Measurements from ENCODE around the gene SLC2A13.

Gene SLC2A13

DNA sequence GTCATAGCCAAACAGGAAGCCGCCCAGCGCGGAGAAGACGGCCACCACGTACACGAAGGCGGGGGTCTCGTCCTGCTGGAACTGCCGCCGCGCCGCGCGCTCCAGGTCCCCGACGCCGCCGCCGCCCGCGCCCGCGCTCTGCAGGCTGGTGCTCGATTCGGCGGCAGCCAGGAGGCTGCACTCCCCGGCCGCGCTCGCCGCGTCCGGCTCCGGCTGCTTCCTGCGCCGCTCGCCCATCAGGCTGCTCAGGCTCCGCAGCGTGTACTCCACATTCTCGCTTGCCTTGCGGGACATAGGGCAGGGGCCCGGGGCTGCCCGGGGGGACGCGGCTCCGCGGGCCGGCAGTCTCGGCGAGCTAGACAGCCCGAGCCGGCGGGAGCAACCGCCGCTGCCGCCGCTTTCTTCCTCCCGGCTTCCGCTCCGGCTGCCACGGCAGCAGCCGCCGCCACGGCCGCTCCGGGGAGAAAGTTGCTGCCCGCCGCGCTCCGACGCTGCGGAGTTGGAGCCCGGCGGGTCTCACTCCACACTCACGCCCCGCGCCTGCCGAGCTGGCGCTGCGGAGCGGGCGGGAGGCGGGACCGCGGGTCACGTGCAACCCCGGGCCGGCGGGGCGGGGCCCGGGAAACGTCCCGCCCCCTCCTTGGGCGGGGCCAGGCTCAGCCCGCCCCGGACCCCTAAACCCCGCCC lies at the start of gene SLC2A13:
Gene SLC2A13 (minus strand): TSS at position 567 of the 687 bp plus-strand sequence. CDS start 273 bp downstream, at position 294.
- DNase-seq (ENCODE audit: low spot score) (peak; percentile 24), FAIRE-seq (no peak)

DNA sequence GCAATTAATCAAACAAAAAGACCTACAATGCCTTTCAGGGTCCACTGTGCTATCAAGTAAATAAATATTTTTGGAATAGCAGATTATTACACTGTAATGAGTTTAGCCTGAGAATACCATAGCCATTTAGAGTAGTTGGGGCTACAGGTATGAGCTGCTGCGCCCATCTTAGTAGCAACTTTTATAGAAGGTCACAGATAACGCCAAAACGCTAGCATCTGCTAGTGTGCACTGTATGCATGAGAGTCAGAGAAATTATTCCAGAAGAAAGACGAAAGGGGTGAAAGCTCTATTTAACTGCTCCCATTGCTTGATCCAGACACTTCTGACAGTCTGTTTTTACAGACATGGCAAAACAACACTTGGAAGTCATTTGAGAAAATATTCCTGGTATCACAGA lies 48.5 kb upstream of the SLC2A13 start:
- no peak for DNase-seq (ENCODE audit: low spot score)
- FAIRE-seq: no peak

DNA sequence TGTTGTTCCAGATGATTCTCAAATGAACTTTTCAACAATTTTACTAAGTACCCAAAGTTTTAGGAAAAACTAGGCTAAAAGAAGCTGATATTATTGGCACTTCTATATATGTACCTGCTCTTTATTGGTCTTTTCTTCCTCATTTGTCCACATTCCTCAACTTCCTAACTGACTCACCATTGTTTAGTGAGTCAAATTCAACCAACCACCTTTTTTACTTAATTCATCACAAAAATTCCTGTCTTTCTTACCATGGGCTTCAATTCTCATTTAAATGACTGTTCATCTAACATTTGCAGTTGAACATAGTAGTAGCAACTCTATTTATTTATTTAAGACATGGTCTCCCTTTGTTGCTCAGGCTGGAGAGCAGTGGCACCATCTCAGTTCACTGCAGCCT lies 47.6 kb upstream of the SLC2A13 start:
- no peak for DNase-seq (ENCODE audit: low spot score)
- FAIRE-seq: no peak

GRCh38 chr12:40152783-40153383 lies 47.0 kb upstream of the SLC2A13 start:
- FAIRE-seq: peak; percentile 65
- DNase-seq (ENCODE audit: low spot score): no peak

DNA sequence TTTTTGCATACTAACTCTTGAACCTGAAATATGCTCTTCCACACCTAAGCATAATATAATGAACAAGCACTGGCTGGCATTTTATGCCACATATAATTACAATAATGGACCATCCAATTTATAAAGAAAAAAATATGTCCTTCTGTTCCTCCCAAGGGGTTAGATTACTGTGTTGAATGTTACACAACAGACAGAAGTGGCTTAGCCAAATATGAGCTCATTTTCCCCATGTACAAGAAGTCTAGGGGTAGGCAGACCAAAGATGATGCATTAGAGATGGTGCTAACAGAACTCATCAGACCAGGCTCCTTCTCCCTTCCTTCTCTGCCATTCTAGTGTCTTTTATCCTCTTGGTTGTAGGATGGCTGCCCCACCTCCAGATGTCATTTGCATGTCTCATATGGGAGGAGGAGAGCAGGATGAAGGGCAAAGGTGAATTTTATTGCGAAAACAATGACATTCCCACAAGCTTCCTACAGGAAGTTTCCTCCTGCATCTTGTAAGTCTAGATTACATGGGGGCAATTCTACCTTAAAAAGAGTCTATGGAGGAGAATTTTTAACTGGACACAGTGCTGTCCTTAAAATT lies 43.9 kb upstream of the SLC2A13 start:
- FAIRE-seq: no peak
- DNase-seq (ENCODE audit: low spot score): no peak

DNA sequence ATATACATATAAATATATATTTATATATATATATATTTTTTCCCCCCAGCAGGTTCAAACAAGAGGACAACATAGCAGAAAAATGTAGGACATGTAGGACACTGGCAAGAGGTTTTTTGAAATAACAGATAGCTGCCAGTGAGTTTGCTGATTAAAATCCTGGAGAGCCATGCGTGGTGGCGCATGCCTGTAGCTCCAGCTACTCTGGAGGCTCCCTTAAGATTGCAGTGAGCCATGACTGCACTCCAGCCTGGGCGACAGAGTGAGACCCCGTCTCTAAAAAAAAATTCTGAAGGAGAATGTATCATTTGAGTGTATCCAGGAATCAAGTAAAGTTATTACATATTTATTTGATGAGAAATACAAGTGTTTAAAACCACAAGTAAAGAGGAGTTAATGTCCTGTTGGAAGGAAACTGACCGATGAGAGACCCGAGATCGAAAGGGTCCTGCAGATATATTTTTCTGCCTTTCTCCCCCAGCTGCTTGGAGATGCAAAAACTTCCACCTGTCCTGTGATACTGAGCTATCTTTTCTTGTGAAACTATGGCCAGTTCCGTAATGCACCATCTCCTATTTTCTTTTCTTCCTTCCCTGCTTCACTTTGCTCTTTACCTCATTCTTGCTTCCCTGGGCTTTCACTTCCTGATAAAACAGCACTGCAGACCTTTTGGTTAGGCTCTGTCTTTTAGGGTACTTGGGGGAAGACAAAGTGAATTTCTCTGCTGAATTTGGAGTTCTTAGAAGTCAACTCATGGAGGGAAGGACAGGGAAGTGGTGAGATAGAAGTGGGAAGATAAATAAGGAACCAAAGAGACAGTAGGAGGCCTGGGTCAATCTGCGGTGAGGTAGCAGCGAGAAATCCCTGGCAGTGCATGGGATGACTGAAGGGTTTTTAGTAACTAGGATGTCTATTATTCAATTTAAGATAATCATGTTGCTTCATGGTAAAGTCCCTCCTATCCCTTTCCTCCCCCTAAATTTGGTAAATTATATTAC lies 41.2 kb upstream of the SLC2A13 start:
- DNase-seq (ENCODE audit: low spot score) (no peak), FAIRE-seq (no peak)

GRCh38 chr12:40145896-40146295 lies 40.0 kb upstream of the SLC2A13 start:
- FAIRE-seq: no peak

DNA sequence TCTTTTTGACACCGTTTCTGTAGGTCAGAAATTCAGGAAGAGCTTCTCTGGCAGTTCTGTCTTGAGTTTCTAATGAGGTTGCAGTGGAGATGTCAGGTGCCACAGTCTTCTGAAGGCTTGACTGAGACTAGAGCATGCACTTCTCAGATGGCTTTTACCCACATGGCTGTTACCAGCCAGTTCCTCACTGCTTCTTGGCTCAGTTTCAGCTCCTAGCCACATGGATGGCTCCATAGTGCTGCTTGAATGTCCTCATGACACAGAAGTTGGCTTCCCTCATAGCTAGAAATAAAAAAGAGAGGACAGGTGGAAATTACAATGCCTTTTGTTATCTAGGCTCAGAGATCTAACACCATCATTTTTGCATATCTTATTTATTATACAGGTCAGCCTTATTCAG lies 38.1 kb upstream of the SLC2A13 start:
- no peak for FAIRE-seq
- DNase-seq (ENCODE audit: low spot score): no peak

More at GRCh38 chr12:40145896-40146295, 40.0 kb upstream of the SLC2A13 start:
- DNase-seq (ENCODE audit: low spot score): no peak

- DNase-seq (ENCODE audit: low spot score) (no peak), FAIRE-seq (no peak)
Measured at GRCh38 chr12:40142001-40142744, 36.3 kb upstream of the SLC2A13 start.

DNA sequence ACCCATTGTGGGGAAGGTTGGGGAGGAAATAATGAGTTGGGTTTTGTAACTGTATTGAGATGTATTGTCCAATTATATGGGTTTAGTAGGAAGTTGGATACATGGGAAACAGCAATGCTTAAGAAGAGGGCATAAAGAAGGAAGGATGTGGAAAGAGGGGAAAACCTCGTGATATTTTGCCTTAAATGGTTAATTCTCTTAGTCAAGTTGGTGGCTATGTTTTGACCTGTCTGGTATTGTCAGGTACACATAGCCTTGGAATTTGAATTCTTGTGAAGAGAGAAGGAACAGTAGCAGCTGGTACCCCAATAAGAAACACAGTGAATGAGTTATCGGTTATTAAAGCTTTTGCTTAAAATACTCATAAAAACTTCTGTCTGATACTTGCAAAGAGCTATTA lies 32.6 kb upstream of the SLC2A13 start:
- DNase-seq (ENCODE audit: low spot score) (no peak), FAIRE-seq (no peak)

DNA sequence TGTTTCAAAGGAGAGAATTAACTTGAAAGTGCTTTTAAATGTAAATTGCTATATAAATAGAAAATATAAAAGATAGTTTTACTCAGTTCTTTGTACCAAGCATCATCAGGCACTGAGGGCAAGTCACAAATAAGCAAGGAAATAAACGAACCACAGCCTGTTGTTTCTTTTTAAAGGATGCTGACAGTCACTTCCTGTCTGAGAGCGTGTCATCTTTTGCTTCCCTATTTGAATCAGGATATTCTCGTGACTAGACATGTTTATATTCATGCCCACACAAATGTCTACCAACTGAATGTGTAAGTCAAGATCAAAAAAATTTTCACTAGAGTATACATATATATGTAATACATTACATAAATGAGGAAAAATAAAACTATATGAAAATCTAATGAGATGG lies 31.4 kb upstream of the SLC2A13 start:
- FAIRE-seq: no peak

GRCh38 chr12:40127408-40127807 lies 21.5 kb upstream of the SLC2A13 start:
- no peak for FAIRE-seq
- DNase-seq (ENCODE audit: low spot score): no peak

More for the DNA sequence above, 31.4 kb upstream of the SLC2A13 start:
- DNase-seq (ENCODE audit: low spot score): no peak

- FAIRE-seq (no peak), DNase-seq (ENCODE audit: low spot score) (no peak)
Measured at GRCh38 chr12:40123496-40123895, 17.6 kb upstream of the SLC2A13 start.

DNA sequence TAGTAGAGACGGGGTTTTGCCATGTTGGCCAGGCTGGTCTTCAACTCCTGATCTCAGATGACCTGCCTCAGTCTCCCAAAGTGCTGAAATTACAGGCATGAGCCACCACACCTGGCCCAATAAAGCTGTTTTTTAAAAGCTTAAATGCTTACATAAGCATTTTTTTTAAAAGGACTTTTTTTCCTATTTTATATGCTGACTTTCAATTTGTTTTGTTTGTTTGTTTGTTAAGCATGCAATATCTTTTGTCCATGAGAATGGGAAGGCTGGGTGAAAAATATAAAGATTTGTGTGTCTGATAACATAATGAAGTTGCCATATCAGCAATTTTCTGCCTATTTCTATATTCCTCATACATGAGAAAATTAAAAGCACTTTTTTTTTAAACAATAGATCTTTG lies 17.0 kb upstream of the SLC2A13 start:
- FAIRE-seq (no peak), DNase-seq (ENCODE audit: low spot score) (no peak)

DNA sequence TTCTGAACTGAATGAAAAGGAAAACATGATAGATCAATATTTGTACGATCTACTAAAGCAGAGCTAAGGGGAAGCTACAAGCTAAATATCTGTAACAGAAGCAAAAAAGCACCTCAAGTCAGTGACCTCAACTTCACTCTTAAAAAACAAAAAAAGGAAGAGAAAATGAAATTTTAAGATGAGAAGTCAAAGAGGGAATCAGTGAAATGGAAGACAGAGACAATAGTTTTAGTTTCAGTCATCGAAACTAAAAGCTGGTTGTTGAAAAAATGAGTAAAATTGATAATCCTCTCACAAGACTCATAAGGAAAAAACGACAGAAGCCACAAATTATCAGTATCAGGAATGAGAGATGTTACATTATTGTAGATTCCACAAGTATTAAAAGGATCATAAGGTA lies 11.9 kb upstream of the SLC2A13 start:
- no peak for DNase-seq (ENCODE audit: low spot score)
- no peak for FAIRE-seq

GRCh38 chr12:40110586-40110985 lies 4.7 kb upstream of the SLC2A13 start:
- no peak for FAIRE-seq
- no peak for DNase-seq (ENCODE audit: low spot score)

GRCh38 chr12:40107803-40108620 lies 2.1 kb upstream of the SLC2A13 start:
- no peak for DNase-seq (ENCODE audit: low spot score)
- no peak for FAIRE-seq

DNA sequence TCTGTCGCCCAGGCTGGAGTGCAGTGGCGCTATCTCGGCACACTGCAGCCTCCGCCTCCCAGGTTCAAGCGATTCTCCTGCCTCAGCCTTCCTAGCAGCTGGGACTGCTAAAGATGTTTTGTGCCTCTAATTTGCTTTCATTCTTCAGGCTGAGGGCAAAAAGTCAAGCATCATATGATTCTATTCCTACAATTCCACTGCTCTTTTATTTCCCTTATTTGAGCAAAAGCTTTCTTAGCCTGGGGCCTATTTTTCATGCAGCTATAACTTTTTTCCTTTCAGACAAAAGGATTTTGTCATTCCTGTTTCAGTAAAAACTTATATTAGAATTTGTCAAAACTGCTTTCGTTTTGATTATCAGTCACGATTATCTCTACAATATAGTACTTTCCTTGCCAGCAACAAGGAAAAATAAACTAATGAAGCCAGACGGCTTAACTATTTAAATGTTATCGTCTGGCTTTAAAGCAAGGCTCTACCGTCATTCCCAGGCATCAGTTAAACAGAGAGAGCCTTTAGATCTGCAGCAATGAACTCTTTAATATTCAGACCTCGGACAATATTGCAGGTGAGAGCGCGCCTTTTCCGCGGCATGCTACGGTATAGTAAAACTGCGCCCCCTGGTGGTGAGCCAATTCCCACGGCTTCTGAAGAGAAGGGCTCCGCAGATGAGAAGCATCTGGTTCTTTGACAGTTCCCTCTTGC lies 1.4 kb upstream of the SLC2A13 start:
- peak; percentile 37 for DNase-seq (ENCODE audit: low spot score)
- FAIRE-seq: no peak

GRCh38 chr12:40106655-40107054 lies 774 bp upstream of the SLC2A13 start:
- FAIRE-seq (no peak), DNase-seq (ENCODE audit: low spot score) (no peak)

DNA sequence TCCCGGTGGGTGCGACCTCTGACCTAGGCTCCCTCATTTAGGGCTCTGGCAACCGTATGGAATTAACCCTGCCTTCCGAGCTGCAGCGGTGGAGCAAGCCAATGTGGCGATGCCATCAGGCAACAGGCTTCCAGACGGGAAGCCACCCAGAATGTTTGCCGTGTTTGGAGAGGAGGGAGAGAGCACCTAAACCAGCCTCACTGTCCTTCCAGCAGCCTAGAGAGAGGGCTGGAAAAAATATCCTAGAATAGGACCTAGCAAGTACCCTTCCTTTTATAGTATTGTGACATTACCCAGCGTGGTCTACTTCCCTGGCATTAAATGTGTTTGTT lies 287 bp upstream of the SLC2A13 start:
- DNase-seq (ENCODE audit: low spot score) (no peak), FAIRE-seq (no peak)

Data from RCC 7860 (cell line).